ENCODE data around the gene DNAJC5G.
"Not testable (repeated sequence)": the region's sequence is repeated elsewhere in the genome, so short reads cannot be mapped to it uniquely, and the experiment has no call there.

Gene DNAJC5G

DNA sequence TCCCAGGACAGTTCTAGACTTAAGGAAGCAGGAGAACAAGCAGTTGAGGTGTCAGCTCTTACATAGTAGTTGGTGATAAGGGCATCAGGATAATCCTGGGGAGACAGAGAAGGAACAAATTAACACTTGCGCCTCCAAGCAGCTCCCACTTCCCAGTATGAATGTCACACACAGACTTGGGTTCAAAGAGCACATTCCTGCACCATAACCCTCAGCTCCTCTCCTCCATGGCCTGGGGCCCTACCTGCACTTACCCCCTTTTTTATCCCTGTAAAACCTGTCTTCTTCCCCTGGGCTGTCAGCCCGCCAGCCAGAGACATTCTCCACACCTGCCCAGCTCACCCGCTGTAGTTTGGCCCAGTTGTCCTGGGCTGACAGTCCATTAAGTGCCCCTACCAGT lies 36.9 kb downstream of the DNAJC5G start:
- no peak for DNase-seq

DNA sequence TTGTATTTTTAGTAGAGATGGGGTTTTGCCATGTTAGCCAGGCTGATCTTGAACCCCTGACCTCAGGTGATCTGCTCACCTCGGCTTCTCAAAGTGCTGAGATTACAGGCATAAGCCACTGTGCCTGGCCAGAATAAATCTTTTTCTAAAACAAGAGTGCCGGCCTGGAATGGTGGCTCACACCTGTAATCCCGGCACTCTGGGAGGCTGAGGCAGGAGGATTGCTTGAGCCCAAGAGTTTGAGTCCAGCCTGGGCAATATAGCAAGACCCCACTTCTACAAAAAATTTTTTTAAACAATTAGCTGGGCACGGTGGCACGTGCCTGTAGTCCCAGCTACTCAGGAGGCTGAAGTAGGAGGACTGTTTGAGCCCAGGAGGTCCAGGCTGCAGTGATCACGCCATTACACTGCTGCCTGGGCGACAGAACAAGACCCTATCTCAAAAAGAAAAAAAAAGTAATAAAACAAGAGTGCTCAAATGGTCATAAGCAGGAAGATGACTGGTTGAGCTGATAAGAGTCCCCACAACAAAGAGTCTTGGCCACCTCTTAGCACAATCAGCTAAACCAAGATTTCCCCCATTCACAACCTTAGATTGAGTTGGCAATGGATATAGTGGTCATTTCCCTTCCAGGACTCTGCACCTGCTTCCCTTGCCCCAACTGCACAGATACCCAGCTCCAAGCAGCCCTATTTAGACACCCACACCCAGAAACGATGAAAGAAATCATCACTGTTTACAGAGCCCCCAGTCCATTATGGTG lies 38.8 kb downstream of the DNAJC5G start:
- no peak for DNase-seq

DNA sequence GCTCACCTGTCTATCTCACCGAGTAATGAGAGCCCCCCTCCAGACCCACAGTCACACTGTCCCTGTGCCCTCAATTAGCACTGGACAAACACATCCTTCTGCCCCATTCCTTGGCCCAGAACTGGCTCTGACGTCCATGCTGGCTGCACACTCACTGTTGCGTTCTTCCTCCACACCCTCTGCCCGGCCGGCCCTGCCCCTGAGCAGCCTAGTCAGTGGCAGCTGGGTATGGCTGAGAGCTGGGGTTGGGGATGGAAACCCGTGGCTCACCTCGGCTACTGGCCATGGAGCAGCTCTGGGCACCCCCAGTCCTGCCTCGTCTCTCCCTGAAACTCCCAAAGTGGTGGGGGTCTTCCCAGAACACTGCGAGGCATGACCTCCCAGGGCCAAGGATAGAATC lies 39.5 kb downstream of the DNAJC5G start:
- no peak for DNase-seq

GRCh38 chr2:27315122-27315521 lies 39.9 kb downstream of the DNAJC5G start:
- DNase-seq: no peak

- DNase-seq: peak; percentile 62
Observed at GRCh38 chr2:27316655-27317412, 41.6 kb downstream of the DNAJC5G start.

- not testable (repeated sequence) for DNase-seq
Observed at GRCh38 chr2:27319839-27320238, 44.6 kb downstream of the DNAJC5G start.

GRCh38 chr2:27320958-27321543 lies 45.8 kb downstream of the DNAJC5G start:
- DNase-seq: peak; percentile 20

- DNase-seq: no peak
Observed at GRCh38 chr2:27322301-27322765, 47.1 kb downstream of the DNAJC5G start.

DNA sequence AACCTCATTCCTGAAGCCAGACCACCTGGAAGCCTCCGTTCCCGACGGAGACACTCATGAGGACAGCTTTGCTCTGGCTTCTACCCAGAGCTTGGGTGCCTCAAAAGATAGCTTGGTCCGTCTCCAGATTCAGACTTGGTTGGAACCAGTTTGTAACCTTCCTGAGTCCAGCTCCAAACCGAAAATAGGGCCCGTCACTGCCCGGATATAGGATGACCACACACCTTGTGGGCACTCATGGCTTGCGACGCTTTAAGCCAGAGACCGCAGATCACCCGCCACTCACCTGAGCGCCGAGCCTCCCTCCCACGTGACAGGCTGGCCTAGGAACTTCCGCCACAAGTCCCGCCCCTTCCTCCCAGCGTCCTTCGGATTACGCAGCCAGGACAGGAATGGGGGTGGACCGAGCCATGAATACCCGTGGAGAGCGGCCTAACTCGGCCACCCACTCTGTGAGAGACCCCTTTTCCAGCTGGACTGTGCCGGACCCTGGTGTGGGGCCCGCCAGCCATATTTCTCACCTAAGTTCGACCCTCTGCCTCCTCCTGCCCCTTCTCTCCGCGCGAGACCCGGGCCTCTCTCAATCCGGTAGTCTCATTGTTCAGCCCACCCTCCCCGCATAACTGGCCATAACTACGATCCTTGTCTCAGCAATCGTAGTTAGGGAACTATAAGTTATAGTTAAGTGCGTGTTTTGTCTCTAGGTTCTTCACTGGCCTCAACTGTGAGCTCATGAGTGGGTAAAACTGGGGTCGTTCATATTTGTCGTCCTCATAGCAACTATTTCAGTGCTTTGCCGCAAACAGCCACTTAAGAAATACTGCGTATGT lies 47.7 kb downstream of the DNAJC5G start, which contains the start of gene MPV17:
TSS of gene MPV17 (minus strand) at position 332 of the 830 bp plus-strand sequence. CDS start 580 bp downstream, outside the sequence.
- DNase-seq: peak; percentile 54

DNA sequence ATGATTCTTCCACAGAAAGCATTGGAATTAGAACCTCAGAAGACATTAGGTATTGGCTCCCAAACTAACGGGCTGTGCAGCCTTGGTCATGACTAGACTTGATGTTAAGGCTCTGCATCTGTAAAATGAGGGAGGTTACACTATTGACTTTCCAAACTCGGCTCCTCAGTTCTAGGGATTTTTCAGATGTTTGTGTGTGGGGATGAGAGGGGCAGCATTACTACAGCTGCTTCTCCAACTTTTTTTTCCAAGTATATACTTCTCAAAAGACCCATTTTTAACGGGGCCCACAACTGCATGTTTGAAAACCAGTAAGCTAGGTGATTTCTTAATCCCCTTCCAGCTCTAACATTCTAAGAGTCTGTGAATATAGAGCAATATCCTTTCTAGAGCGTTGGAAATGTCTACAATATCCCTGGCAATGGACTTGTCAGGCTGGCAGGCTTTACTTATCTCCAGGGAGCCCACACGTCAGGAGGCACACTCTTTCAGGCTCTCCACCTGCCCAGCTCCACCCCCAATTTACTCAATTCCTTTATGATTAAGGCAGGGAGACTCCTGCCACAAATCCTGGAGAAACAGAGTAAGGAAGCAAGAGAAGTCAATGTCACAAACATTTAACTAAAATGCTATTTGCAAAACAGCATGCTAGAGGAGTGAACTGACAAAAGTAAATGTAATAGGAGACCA lies 48.5 kb downstream of the DNAJC5G start:
- no peak for DNase-seq

DNA sequence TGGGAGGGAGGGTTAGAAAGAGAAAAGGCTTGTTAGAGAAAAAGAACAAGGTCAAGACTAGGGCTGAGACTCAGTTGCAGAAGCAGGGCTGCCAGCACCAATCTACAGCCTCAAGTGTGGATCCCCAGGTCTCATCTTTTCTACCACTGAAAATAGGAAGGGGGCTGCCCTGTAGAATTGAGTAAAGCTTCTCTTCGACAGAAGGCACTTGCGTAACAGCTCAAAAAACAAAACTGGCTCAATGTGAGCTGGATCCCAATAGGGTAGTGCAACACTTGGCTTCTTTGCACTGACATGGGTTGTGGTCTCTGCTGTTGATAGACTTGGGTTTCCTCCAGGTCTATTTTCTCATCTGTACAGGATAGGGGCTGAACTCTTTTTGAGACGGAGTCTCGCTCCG lies 49.5 kb downstream of the DNAJC5G start:
- DNase-seq: no peak
